HG02938 (cell line): ENCODE results near the gene ACTC1.
"Not testable (repeated sequence)": the region's sequence is repeated elsewhere in the genome, so short reads cannot be mapped to it uniquely, and the experiment has no call there.

Source experiments
- ATAC-seq: cut with Tn5 transposase; IDR thresholded peaks from one replicate; pipeline ENCODE4 v1.9.1; 2021; ENCODE audit warnings: mild to moderate bottlenecking, moderate library complexity; ENCODE audit not compliant: unreplicated experiment

ACTC1 gene

DNA sequence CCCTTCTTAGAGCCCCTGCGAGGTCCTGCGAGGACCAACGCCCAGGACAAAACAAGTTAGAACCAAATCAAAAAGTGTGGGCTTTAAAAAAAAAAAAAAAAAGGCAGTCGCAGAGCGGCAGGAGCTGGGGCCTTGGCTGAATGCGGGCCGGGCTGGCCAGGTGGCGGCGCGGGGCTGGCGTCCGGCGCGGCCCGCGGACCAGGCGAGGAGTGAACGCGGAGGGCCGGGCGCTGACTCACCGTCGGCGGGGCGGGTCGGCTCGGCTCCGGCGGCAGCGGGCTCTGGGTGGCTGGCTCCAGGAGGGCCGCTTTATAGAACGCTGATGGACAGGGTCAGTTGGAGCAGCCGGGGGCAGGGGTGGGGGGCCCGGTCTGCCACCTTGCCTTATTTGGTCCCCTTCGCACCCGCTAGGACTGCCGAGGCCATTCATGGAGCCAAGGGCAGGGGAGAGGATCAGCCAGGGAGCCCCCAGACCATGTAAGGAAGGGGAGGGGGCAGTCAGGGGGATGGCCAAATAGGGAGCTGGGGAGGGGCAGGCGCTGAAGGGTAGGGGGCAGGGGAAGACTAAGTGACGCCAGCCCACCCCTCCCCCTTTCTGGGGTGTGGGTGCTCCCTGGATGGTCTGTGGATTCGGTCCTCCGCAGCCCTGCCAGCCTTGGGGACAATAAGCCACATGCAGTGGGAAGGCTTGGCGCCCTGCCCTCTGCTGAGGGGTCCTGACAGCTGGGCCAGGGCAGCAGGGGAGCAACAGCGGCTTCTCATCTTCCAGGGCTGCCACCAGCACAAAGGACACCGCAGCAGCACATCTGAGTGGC lies at the start of gene ACTC1:
TSS of gene ACTC1 (minus strand) at position 283 of the 815 bp plus-strand sequence. CDS start 741 bp downstream, outside the sequence.
- no peak for ATAC-seq

DNA sequence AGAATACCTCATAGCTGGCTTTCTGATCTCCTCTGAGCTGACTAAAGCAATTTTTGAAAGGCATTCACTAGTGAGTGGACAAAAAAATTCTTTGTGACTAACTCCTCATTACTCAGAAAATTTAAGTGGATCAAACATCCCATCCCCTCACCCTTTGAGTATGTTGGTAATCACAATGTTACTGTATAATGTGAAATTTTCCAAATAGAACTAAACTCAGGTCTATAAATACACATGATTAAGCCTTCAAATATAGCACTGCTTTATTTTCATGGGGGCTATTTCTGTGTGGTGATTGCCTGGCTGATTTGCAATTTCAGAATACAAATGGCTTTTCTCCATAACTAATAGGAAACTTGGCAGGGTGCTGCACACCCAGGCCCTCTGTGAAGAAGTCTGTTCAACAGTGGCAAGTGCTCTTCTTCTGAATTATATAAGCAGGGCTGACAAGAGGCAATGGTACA lies 45.9 kb upstream of the ACTC1 start:
- no peak for ATAC-seq

DNA sequence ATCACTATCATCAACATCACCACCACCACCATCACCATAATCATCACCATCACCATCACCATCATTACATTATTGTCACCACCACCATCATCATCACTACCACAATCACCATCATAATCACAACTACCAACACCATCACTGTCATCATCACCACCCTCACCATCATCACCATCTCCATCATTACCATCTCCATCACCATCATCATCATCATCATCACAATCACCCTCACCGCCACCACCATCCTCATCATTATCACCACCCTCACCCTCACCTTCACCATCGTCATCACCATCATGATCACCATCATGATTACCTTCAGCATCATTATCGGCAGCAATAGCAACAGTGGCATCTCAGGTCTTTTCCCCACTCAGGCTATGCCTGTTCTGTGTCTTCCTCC lies 42.9 kb upstream of the ACTC1 start:
- no peak for ATAC-seq

DNA sequence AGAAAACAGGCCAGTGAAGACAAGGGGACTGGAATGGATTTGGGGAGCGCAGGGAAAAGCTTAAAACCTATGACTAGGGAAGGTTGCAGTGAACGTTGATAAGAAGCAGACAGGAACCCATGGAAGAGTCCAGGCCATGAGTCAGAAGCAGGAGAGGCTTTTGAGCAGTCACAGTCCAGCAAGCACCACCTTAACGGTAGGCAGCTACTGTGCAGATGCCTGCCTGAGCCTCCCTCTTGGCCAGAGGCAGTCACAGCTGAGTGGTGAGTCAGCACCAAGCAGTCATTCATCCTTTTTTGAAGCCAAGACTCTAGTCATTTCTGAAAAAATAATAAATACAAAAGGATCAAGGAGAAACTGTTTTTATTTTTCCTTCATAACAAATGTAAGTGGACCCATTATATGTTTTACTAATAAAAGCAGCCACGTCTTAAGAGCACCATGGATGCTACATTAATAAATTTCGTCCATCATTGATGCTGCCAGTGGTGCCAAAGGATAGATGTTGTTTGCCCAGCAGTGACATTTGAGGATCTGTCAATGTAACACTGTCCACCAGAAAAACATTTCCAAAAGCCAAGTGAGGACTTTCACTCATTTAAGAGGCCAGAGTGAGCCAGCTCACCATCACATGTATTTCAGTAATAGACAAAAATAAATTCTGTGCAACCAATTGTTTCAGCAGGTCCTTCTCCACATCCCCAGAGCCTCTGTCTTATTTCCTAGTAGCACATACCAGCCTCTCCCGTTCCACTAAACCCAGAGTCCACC lies 42.1 kb upstream of the ACTC1 start:
- no peak for ATAC-seq

DNA sequence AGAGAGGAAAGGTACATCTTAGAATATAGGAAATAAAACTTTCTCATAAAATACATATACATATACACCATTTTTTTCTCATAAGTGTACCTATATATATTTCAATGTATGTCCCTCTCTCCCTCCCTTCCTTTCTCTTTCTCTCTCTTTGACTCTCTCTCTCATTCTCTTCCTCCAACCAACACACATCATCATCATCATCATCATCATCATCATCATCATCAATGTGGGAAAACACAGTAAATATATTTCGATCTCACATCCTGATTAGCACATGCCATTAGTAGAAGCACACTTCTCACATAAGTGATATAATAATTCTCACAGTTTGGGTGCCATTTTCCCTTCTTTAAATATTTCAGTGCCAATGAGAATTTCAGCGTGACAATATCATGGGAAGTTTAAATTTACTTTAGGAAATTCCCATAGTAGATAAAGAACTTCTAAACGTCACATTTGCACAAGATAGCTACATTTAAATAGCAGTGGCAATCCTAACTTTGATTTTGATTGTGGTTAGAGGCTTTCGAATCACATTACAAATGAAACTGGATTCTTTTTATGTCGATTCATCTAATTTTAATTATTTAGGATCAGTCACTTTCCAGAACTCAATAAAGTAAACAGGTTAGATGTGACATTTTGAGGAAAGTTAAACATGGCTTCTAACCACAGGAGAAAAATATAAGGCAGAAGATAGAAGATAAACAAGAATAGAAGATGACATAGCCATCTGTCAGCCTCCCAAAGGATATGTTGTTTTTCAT lies 33.0 kb upstream of the ACTC1 start:
- no peak for ATAC-seq

DNA sequence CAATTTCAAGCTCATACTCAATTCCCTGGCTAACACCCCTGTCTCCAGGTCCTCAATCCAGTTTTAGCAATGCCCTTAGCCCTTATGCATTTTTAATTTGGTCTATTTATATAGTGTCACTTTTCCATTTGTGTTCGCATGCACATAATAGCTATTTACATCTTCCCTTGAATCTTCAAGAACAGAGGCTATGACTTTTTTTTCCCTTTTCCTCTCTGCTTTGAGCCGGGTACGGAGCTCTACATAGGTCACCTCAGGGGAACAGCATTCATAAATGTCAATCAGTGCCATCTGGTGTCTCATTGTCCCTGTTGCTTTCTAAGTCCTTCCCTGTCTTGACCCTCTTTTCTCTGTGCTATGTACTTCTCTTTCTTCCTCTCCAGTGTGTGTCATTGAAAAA lies 26.5 kb upstream of the ACTC1 start:
- ATAC-seq = no peak

DNA sequence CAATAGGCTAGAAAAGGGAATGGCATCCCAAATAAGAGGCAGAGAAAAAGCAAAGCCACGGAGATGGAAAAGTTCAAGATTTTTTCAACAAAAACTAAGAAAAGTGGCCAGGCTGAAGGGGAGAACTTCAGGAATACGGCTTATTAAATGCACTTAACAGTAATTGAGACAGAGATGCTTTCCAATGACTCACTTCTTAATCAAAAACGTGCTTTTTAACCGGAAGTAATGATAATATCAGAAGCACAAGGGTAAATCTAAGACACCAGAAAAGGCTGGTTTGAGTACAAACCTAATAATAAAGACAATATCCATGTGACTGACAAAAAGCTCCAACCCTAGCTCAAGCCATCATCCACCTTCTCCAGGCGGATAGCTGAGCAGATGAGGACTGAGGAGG lies 24.8 kb upstream of the ACTC1 start:
- no peak for ATAC-seq

DNA sequence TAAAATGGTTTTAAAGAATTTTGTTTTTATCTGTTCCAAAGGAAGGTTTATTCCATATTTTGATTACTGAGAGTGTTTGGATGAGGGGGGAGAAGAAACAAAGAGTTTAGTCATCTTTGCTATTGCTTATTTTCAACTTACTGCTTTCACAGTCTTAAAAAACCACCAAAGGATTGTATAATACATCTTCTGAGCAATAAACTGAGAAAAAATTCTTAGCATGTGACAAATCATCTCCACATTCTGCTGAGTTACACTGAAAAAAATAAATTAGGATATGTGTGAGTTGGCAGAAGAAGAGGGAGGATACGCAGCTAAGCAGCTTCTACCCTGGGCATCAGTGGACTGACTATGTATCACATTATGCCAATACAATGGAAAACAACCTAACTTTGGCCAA lies 23.2 kb upstream of the ACTC1 start:
- no peak for ATAC-seq

DNA sequence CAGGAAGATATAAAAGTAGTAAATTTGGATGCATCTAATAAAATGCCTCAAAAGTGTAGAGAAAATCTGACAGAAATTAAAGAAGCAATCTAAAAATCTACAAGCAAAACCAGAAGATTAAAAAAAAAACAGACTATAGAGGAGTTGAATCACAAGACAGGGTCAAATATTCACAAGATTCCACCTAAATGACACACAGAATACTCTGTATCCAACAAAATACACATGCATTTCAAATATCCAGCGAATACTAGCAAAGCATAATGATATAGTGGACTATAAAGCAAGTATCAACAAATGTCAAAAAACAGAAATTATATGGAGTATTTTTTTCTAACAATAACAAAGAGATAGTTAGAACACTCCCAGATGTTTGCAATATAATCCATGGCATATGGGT lies 20.5 kb upstream of the ACTC1 start:
- ATAC-seq = no peak

DNA sequence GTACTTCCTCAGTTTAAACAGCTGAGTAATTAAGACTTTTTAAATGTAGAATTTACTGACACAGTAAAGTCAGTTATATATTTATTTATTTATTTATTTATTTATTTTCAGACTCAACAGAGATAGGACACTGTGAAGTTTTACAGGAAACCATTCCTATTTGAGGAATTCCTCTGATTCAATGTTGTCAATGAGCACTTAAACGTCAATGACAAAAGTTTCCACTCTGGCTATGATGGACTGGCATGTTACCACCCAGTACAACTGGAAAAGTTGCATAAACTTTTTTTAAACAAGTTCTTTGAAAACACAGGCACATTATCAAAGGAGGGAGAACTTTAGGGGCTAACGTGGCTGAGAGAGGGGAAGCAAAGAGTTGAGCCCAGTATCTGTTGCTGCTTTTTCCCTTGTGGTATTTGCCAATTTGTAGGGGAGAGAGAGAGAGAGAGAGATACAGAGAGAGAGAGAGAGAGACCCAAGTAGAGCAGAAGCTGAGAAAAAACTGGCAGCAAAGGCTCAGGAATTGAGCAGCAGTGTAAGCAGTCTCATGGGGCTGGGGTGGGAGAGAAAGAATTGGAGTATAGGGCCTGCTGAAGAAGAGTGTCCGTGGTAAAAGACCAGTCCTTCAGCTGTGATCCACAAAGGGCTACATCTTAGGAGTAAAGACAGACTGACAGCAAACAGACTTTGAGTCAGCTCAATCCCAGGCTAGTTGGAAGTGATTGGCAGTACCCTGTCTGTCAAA lies 18.3 kb upstream of the ACTC1 start:
- ATAC-seq = no peak

DNA sequence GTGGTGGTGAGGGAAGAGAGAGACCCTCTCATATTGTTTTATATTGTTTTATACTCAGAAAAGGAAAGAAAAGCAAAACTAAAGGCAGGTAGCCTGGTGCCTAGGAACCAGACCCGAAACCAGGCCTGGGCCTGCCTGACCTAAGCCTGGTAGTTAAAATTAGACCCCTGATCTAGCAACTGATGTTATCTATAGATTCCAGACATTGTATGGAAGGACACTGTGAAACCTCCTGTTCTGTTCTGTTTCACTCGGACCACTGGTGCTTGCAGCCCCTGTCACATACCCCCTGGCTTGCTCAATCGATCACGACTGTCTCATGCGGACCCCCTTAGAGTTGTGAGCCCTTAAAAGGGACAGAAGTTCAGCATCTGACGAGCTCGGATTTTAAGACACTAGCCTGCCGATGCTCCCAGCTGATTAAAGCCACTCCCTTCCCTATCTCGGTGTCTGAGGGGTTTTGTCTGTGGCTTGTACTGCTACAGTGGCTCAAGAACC lies 17.6 kb upstream of the ACTC1 start:
- not testable (repeated sequence) for ATAC-seq

DNA sequence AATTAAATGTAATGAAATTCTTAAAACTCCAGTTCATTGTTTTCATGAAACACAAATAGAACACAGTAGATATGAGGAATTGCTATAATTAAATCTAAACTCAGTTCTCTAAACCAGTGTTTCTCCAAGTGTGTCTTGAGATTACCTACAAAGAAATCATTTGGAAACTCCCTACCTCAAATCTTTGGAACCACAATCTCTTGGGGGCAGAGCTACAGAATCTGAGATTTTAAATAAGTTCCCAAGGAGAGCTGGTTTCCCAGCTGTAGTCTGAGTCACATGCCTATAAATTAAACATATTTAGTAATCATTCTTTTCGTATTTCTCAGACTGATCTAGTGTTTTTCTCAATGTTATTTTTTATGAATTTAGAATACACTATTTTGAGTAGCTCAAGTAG lies 17.0 kb upstream of the ACTC1 start:
- no peak for ATAC-seq

DNA sequence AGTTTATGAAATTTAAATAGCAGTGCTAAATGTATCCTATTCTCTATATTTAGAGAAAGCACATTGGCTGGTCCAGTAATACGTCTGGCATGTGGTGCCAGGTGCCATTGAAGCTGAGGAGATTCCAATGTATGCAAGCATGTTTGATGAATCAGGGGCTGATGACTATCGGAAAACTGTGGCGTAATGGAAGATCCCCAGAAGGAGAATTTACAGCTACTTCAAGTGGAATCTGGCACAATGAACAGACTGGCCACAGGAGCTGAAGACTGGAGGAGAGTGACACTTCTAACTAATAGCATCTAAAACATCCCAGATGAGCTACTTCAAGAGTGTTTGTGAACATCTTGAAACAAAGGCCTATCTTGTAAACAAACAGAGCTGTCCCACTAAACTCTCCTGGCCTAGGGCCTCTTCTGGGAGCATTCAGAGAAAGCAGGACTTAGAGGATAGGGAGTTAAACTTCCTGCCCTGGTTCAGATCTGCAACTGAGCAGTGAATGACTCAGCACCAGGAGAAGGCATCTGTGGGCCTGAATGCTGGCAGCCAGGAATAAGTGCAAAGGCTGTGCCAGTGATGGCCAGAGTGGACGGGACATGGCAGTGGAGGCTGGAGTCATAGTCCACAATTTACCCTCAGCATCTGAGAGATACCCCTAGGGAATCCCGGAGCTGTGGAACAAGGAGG lies 15.2 kb upstream of the ACTC1 start:
- no peak for ATAC-seq

DNA sequence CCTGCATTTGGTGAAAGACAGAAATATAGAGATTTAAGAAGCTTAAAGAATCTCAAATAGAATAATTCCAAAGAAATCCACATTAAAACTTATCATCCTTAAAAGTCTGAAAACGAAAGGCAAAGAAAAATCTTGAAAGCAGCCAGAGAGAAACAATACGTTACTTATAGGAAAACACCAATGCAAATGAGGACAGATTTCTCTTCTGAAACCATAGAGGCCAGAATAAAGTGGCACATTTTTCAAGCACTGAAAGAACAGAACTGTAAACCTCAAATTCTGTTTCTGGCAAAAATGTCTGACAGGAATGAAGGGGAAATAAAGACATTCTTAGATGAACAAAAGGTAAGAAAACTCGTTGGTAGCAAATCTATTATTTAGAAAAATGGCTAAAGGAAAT lies 13.8 kb upstream of the ACTC1 start:
- ATAC-seq = no peak

DNA sequence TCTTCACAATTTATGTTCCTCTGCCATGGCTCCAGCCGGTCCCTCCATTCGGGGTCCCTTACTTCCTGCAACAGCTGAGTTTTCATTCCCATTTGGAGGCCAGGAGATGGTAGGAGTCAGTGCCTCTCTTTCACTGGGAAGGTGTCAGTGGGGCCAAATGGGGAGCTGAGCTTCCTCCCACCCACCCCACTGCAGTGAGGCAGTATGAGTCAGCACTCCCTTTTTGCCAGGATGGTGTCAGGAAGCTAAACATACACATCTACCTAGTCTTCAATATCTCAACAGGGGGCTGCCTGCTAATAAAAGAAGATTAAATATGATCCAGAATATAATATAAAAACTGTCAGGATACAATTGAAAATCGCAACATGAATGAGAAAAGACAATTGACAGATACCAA lies 12.7 kb upstream of the ACTC1 start:
- no peak for ATAC-seq

DNA sequence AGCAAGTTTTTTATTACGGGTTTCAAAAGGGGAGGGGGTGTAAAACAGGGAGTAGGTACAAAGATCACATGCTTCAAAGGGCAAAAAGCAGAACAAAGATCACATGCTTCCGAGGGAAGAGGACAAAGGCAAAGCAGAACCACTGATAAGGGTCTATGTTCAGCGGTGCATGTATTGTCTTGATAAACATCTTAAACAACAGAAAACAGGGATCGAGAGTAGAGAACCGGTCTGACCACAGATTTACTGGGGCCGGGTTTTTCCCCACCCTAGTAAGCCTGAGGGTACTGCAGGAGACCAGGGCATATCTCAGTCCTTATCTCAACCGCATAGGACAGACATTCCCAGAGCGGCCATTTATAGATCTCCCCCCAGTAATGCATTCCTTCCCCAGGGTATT lies 11.9 kb upstream of the ACTC1 start:
- ATAC-seq = not testable (repeated sequence)

DNA sequence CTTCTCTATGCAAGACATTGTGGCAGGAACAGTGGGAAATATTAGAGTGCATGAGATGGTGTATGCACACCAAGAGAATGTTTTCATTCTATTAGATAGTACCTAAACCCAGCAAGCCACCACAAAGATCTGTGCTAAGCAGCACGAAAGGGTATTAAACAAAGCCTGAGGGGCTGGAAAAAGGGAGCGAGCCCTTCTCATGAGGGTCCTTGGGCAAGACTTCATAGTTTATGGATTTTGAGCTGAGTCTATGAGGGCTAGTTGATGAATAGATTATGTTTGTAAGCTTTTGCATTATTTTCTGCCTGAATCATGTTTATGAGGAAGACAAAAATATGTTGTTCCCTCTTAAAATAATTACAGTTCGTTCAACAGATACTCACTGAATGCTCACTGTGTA lies 9.4 kb upstream of the ACTC1 start:
- no peak for ATAC-seq

DNA sequence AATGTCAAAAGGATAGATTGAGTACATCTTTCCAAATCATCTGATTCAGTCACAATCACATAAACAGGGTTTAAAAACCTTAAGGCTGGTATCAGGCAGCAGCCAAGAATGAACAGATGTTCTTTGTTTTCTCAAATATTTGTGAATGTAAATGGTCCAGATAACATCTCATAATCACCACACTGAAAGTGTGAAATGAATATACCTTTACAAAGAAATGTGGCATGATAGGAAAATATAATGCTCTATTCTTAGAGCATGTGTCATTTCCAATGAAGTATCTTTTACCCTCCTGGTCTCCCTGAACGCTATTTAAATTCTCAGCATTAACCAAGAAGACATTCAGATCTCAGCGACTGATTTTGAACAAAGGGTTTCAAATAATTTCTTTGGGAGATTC lies 8.8 kb upstream of the ACTC1 start:
- no peak for ATAC-seq

DNA sequence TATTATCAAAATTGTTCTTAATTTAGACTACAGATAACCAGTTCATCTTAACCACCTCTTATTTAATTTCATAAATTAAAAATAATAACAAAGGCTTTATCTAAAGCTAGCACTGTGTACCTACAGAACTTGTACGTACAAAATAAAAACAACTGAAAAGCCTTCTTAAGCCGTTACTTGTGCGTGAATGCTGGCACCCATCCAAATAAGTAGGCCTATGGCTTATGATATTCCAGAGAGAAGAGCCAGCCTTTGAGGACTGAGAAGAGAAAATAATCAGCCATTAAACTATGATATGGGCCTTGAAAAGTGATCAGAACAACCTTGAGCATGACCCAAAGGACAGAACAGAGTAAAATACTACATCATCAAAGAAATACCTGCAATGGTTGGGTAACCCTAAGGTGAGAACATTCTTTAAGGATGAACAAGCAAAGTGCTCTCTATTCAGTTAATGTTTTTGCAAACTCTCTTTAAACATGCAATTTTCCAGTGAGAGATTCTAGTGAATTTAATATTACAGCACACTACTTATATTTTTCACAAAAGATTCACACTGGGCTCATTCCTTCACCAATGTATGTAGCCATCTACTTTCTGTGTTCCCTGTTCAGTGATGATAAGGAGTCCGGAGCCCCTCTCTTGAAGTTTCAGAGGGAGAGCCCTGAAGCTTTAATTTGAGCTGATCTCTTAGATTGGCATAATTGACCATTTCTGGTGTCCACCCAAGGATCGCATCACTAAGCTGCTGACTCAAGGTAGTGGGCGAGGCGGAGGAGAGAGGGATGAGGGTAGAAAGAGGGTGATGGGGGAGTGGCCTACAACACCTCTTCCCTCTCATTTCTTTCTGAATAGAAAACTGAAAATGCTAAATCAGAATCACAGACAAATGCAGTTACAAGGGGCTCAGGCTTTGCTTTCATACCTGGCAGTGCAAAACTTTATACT lies 7.7 kb upstream of the ACTC1 start:
- no peak for ATAC-seq
